ENCODE measurements around the gene COG3.

DNA sequence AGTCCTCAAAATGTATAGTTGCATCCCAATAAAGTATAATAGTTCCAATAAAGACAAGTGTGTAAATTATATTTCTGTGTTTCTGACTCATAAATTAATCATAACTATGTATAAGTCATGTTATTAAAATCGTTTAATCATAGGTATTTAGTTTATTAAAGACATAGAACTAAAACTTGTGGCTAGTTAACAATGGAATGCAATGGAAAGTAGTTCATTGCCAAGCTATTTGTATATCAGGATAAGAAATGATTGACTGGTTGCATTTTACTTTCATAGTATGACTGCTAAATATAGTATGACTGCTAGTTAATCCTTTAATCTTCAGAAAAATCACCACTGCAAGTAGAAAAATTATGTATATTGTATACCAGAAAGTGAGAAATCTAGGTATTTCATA, 16.9 kb downstream of the COG3 start:
- TF ChIP-seq, protein P1, sequence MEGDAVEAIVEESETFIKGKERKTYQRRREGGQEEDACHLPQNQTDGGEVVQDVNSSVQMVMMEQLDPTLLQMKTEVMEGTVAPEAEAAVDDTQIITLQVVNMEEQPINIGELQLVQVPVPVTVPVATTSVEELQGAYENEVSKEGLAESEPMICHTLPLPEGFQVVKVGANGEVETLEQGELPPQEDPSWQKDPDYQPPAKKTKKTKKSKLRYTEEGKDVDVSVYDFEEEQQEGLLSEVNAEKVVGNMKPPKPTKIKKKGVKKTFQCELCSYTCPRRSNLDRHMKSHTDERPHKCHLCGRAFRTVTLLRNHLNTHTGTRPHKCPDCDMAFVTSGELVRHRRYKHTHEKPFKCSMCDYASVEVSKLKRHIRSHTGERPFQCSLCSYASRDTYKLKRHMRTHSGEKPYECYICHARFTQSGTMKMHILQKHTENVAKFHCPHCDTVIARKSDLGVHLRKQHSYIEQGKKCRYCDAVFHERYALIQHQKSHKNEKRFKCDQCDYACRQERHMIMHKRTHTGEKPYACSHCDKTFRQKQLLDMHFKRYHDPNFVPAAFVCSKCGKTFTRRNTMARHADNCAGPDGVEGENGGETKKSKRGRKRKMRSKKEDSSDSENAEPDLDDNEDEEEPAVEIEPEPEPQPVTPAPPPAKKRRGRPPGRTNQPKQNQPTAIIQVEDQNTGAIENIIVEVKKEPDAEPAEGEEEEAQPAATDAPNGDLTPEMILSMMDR (IDR thresholded peaks at IDR 0.05; ENCODE audit: insufficient read depth, low read length, poor library complexity, severe bottlenecking): no peak
- no peak for TF ChIP-seq EZH2phosphoT487 (conservative IDR thresholded peaks at IDR 0.05; ENCODE audit: low read length)

Measured in SU-DHL-6 (cell line).